Heart left ventricle (tissue), 13 donors: Measurements from ENCODE around the gene FAM149A.

Source experiments
- POLR2A ChIP-seq, 2 donors: fragments of 450-650 bp; IDR thresholded peaks; one replicate each; pipeline ENCODE4 v1.6.1; 2017; ENCODE audit warnings: antibody characterized with exemption in 2 of 2, mild to moderate bottlenecking in 2 of 2, moderate library complexity in 2 of 2
- TF ChIP-seq, protein P1 (sequence below), 12 donors: fragments of 200-600 bp; sonication (generic) in 4 of 12; IDR thresholded peaks; one replicate each; pipeline versions ENCODE4 v1.5.0 to v1.8.0; 2018 to 2022; ENCODE audit warnings: antibody characterized with exemption in 12 of 12, mild to moderate bottlenecking in 5 of 12
- donor health status: ischemic (EF 13 %, LVEDD 7.1; RV severe dilation, severe dysfunction).
- donor health status: DM: no; HTN: yes; CAD: no.
- donor health status: DM: no; HTN: no; CAD: no.
- donor health status: ischemic (EF 25% LVEDD 6.9; RV normal size, moderate dysfunction).
- donor health status: ischemic (EF 25% LVEDD 5.7; RV mildly dilated, moderate dysfunction).
- donor health status: ischemic (EF 35%, LVEDD 5.7; RV mildly dilated, moderate dysfunction).
- donor health status: nonischemic (EF 11% LVEDD 7.7; RV severe dilation, severe dysfunction).
- donor health status: DM: yes; HTN: yes; CAD: no.
- donor health status: PGD.
- donor health status: ischemic (EF 29% LVEDD 5.4; RV normal size, mild dysfunction).
- donor health status: nonischemic (EF 23%, LVEDD 6.1; RV moderate dilation, normal function).

DNA sequence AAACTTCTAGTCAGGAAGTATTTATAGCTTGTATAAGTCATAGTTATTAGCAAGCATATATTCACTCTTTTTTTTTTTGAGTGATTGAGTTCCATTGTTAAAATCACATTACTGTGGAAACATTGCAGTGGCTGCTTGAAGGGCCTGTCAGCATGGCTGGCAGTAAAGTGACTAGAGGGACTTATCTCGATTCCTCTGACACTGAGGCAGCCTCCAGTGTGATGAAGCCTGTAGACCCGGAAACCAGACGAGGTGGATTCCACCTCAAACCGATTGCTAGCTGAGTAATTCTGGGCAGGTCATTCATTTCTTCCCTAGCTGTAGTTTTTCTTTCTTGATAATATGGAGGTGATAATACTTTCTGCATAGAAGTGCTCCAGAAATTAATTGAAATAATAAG, 4.7 kb downstream of the FAM149A start:
- no peak for TF ChIP-seq POLR2A (IDR thresholded peaks at IDR 0.05)
- TF ChIP-seq, protein P1, sequence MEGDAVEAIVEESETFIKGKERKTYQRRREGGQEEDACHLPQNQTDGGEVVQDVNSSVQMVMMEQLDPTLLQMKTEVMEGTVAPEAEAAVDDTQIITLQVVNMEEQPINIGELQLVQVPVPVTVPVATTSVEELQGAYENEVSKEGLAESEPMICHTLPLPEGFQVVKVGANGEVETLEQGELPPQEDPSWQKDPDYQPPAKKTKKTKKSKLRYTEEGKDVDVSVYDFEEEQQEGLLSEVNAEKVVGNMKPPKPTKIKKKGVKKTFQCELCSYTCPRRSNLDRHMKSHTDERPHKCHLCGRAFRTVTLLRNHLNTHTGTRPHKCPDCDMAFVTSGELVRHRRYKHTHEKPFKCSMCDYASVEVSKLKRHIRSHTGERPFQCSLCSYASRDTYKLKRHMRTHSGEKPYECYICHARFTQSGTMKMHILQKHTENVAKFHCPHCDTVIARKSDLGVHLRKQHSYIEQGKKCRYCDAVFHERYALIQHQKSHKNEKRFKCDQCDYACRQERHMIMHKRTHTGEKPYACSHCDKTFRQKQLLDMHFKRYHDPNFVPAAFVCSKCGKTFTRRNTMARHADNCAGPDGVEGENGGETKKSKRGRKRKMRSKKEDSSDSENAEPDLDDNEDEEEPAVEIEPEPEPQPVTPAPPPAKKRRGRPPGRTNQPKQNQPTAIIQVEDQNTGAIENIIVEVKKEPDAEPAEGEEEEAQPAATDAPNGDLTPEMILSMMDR (IDR thresholded peaks at IDR 0.05) = no peak
